Stimulated activated naive CD8-positive, alpha-beta T cell treated with anti-CD3 and anti-CD28 coated beads, Interleukin-15, amount 100 ng/mL, for 72 hours (primary cell): Measurements from ENCODE around the gene ANKRD35.
A peak's percentile ranks its signal among the peaks of the same experiment; 100 is the strongest.
"Not testable (repeated sequence)": the region's sequence is repeated elsewhere in the genome, so short reads cannot be mapped to it uniquely, and the experiment has no call there.

Experiments used
- ATAC-seq: fragments of 150-1000 bp; cut with Tn5 transposase; 2 replicates; pipeline ENCODE4 v1.10.0; 2021; ENCODE audit warnings: mild to moderate bottlenecking, moderate library complexity
- DNase-seq, 2 donors: peaks; one replicate each; pipeline ENCODE4 v3.0.0; 2021 to 2022
- H3K27ac Mint-ChIP-seq, 2 donors: one replicate each; pipeline ENCODE4 v1.8.0; 2022; ENCODE audit warnings: mild to moderate bottlenecking in 2 of 2, mixed read lengths in 2 of 2, moderate library complexity in 2 of 2
- H3K27me3 Mint-ChIP-seq: one replicate; pipeline ENCODE4 v1.8.0; 2022; ENCODE audit warnings: mixed read lengths
- H3K4me1 Mint-ChIP-seq: one replicate; pipeline ENCODE4 v1.8.0; 2022; ENCODE audit warnings: mild to moderate bottlenecking, mixed read lengths
- H3K4me3 Mint-ChIP-seq, 2 donors: one replicate each; pipeline ENCODE4 v1.8.0; 2022; ENCODE audit warnings: mild to moderate bottlenecking in 2 of 2, mixed read lengths in 2 of 2, moderate library complexity in 1 of 2
- H3K9me3 Mint-ChIP-seq, 2 donors: one replicate each; pipeline ENCODE4 v1.8.0; 2022; ENCODE audit warnings: mixed read lengths in 2 of 2

Gene ANKRD35

DNA sequence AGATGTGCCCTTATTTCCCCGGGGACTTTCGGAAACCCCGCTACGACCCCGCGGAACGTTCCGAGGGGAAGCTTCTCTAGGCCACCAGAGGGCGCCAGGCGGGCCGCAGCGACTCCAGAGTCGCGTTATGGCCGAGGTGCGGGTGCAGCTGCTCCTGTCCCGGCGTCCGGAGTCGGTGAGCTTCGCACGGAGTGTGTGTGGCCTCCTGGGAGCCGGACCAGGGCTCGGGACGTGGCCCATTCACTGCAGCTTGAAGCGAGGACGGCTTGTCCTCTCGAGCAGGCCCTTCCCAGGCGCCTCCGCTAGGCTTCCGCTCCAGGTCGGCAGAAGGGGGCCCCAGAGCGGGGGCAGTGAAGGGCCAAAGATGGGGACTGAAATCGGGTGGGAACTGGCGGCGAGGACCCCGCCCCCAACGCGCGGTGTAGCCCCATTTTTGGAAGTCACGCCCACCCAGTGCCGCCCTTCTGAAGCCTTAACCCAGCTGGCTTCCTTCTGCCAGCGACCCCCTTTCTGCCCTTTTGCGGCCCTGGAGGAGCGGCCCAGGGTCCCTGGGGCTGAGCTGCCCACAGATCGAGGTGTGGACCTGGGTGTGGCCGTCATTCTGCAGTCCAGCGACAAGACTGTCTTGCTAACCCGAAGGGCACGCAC, 40.0 kb downstream of the ANKRD35 start, which contains the start of gene NUDT17:
Gene NUDT17 (plus strand): TSS at position 117 of the 648 bp plus-strand sequence. CDS start 11 bp downstream, at position 128.
- no peaks in the 10 kb centered on the region for H3K27me3 Mint-ChIP-seq
- peak within 1 kb of the TSS in 1 of 2 donors; percentile 74 for H3K27ac Mint-ChIP-seq
- no peaks in the 10 kb centered on the region for H3K9me3 Mint-ChIP-seq
- ATAC-seq (peak; percentile 83), DNase-seq (peak; percentile 77 to 80)
- no peak within 1 kb of the TSS for H3K4me3 Mint-ChIP-seq
- peaks cover 9% of the 10 kb centered on the region for H3K4me1 Mint-ChIP-seq

DNA sequence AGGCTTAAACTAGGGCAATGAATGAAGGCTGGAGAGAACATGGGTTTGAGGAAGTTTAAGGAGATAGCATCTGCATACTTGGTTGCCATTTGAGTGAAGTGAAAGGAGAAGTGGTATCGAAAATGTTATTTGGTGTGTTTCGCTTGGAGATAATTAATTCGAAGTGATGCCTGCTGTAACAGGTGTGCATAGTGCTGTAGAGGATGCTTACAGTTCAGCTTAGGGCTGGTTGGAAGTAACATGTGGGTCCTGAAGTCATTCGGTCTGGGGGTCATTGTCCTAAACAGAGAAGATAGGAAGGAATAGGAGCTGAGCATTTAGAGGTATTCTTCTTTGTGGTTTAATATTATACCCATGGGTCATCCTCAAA, 40.5 kb downstream of the ANKRD35 start:
- no peak for DNase-seq
- H3K27ac Mint-ChIP-seq, result no peak overlapping the region
- ATAC-seq, result peak; percentile 72
- H3K27me3 Mint-ChIP-seq, result no peaks in the 10 kb centered on the region
- no peak overlapping the region for H3K4me3 Mint-ChIP-seq
- no peaks in the 10 kb centered on the region for H3K9me3 Mint-ChIP-seq
- H3K4me1 Mint-ChIP-seq, result peaks cover 9% of the 10 kb centered on the region

GRCh38 chr1:145843031-145843430, 42.6 kb downstream of the ANKRD35 start:
- no peak for ATAC-seq
- DNase-seq, result no peak
- Mint-ChIP-seq H3K9me3 (no peaks in the 10 kb centered on the region), H3K27ac (no peak overlapping the region), H3K4me1 (peaks cover 9% of the 10 kb centered on the region), H3K4me3 (no peak overlapping the region), H3K27me3 (no peaks in the 10 kb centered on the region)

DNA sequence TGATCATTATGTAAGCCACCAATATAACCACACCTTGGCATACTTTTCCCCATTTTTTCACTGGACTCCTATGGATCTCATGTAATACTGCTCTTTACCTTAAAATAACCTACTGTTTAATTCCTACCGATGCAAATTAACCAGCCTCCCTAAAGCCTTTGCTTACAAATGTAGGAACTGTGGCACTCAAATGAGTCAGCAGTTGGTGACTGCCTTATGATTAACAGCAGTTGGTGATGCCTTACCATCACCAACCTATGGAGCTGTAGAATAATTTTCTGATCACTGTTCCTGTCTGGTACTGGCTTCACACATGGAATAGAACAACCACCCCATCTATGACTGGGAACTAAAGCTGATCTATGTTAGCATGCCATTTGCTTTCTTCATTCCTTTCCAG, 48.0 kb downstream of the ANKRD35 start:
- H3K9me3 Mint-ChIP-seq, result no peaks in the 10 kb centered on the region
- no peaks in the 10 kb centered on the region for H3K27me3 Mint-ChIP-seq
- H3K4me1 Mint-ChIP-seq, result no peaks in the 10 kb centered on the region
- H3K27ac Mint-ChIP-seq, result no peak overlapping the region
- no peak overlapping the region for H3K4me3 Mint-ChIP-seq
- ATAC-seq, result no peak
- DNase-seq, result no peak

- Mint-ChIP-seq H3K4me1 (peaks cover 39% of the 10 kb centered on the region), H3K27ac (peak overlapping the region; percentile 28 to 41)
- H3K27me3 Mint-ChIP-seq, H3K4me3 Mint-ChIP-seq, DNase-seq, H3K9me3 Mint-ChIP-seq, ATAC-seq: not testable (repeated sequence)
These were observed 54.9 kb downstream of the ANKRD35 start for GRCh38 chr1:145830810-145831209.

DNA sequence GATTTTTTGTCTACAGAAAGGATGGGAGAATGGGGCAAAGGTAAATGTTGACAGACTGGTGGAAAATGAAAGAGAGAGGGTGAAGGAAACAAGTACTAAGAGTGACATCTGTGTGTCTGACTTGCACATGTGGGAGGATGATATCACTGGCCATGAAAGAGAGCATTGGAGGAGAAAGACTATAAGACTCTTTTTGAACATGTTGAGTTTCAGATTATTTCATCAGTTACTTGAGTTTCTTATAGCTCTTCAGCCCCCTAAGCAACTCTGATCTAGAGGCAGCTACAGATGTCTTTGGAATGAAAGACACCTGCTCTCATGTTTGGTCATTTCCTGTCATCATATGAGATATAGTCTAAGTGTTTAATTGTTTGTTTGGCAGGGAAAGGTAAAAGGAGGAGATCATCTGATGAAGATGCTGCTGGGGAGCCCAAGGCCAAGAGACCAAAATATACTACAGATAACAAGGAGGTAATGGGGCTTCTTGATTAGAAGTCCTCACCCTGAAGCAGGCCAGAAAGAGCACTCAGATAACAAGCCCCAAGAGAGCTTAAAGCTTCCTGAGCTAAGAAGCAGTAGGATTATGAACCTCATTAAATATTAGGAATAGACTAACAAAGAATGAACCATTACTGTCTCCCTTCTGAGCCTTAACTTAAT, 57.2 kb downstream of the ANKRD35 start:
- Mint-ChIP-seq H3K27me3 (no peaks in the 10 kb centered on the region), H3K9me3 (no peaks in the 10 kb centered on the region), H3K27ac (peak overlapping the region; percentile 99), H3K4me3 (peak overlapping the region; percentile 64 to 73), H3K4me1 (peaks cover 48% of the 10 kb centered on the region)
- peak; percentile 88 for ATAC-seq
- peak; percentile 34 to 57 for DNase-seq

DNA sequence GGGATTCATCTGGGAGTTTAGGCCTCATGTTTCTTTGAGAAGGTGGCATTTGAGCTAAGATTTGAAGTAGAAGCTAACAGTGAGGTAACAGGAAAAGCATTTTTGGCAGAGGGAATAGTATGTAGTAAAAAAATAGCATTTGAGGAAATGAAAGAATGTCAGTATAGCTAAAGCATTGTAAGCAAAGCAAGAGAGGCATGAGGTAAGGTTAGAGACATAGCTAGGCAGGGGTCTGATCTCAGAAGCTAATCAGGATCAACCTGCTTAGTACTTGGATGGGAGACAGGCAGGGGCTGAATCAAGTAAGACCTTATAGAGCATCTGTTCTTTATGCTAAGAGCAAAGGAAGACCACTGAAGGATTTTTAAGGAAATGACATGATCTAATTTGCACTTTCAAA, 57.7 kb downstream of the ANKRD35 start:
- H3K27ac Mint-ChIP-seq, result peak overlapping the region; percentile 99
- no peaks in the 10 kb centered on the region for H3K27me3 Mint-ChIP-seq
- H3K4me3 Mint-ChIP-seq, result peak overlapping the region; percentile 64 to 73
- ATAC-seq (peak; percentile 52), DNase-seq (no peak)
- no peaks in the 10 kb centered on the region for H3K9me3 Mint-ChIP-seq
- peaks cover 48% of the 10 kb centered on the region for H3K4me1 Mint-ChIP-seq

DNA sequence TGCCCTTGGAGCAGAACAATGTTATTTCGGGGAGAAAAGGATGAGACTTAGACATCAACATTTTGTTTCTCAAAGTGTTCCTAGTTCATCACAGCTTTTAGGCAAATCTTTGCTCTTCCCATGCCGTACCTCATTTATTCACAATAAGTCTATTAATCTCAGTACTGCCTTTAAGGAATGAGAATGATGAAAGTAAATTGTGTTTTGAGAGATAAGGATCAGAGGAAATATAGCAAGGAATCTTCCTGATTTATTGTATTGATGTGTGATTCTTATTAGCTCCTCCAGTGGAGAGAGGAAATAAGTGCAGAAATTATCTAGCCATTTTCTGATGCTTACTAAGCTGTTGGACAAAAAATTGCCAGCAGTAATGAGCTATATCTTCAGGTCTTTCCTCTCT, 59.6 kb downstream of the ANKRD35 start:
- DNase-seq (no peak), ATAC-seq (no peak)
- H3K9me3 Mint-ChIP-seq, result no peaks in the 10 kb centered on the region
- no peak overlapping the region for H3K27ac Mint-ChIP-seq
- H3K27me3 Mint-ChIP-seq, result no peaks in the 10 kb centered on the region
- peak overlapping the region; percentile 94 to 99 for H3K4me3 Mint-ChIP-seq
- peaks cover 55% of the 10 kb centered on the region for H3K4me1 Mint-ChIP-seq

DNA sequence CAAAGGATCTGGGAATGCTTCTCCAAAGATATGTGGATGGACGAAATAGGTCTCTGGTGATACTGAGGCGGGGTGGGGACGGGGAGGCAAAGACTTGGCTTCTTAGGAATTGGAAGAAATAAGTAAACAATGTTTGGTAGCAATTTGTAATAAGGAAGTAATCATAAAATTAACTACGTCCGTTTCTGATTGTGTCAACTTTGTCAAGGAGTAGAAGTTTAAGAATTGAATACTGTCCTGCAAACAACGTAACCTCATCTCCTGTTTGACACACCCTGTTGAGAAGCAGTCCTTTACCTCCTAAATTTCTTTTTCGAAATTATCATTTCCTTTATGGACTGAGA, 61.2 kb downstream of the ANKRD35 start:
- no peak for DNase-seq

GRCh38 chr1:145823565-145824498, 61.8 kb downstream of the ANKRD35 start, which contains the start of the genes POLR3C and RNF115:
Gene POLR3C (plus strand): TSS chr1:145824200. CDS start chr1:145825777, 1,577 bp downstream.
Gene RNF115 (minus strand): TSS chr1:145824095. CDS start chr1:145823873, 222 bp downstream.
- peaks cover 51% of the 10 kb centered on the region for H3K4me1 Mint-ChIP-seq
- H3K27ac Mint-ChIP-seq, result peak within 1 kb of the TSS; percentile 99 to 100
- peak within 1 kb of the TSS; percentile 94 to 99 for H3K4me3 Mint-ChIP-seq
- H3K9me3 Mint-ChIP-seq, result no peaks in the 10 kb centered on the region
- H3K27me3 Mint-ChIP-seq, result no peaks in the 10 kb centered on the region
- DNase-seq, result peak; percentile 87 to 89
- ATAC-seq, result peak; percentile 76

More for the DNA sequence above, 61.2 kb downstream of the ANKRD35 start:
- peak overlapping the region; percentile 94 to 99 for H3K4me3 Mint-ChIP-seq
- H3K27ac Mint-ChIP-seq, result peak overlapping the region; percentile 99 to 100
- no peak for ATAC-seq
- no peaks in the 10 kb centered on the region for H3K27me3 Mint-ChIP-seq
- H3K9me3 Mint-ChIP-seq, result no peaks in the 10 kb centered on the region
- peaks cover 53% of the 10 kb centered on the region for H3K4me1 Mint-ChIP-seq

DNA sequence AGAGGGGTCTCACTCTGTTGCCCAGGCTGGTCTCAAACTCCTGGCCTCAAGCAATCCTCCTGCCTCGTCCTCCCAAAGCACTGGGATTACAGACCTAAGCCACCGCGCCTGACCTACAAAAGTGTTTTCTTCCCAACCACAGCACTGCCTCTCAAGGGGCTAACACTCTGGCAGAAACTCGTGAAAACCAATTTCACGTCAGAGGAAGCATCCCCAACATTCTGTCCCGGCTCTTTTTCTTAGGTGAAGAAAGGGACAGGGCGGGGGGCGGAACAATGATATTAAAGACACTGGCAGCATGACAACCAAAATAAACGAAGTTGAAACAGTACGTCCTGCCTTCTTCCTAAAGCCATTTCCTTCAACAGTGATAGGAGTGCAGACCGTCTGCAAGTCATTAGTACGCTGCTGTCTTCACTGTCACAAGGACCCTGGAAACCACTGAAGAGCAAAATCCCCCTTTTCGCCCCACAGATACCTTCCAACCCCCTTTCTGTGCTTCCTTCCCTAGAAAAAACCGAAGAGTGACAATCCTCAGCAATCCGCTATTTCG, 62.8 kb downstream of the ANKRD35 start:
- peaks cover 41% of the 10 kb centered on the region for H3K4me1 Mint-ChIP-seq
- ATAC-seq, result peak; percentile 44
- H3K4me3 Mint-ChIP-seq, H3K27me3 Mint-ChIP-seq, H3K27ac Mint-ChIP-seq, H3K9me3 Mint-ChIP-seq, DNase-seq: not testable (repeated sequence)

- peak; percentile 71 for ATAC-seq
- H3K9me3 Mint-ChIP-seq, H3K27ac Mint-ChIP-seq, DNase-seq, H3K4me3 Mint-ChIP-seq, H3K27me3 Mint-ChIP-seq: not testable (repeated sequence)
- peaks cover 18% of the 10 kb centered on the region for H3K4me1 Mint-ChIP-seq
These were observed 67.6 kb downstream of the ANKRD35 start for GRCh38 chr1:145818095-145818494.
